ENCODE measurements around the gene C21orf58.

GRCh38 chr21:46268371-46268770 lies 55.3 kb downstream of the C21orf58 start:
- no peak for TF ChIP-seq CTCF (IDR thresholded peaks at IDR 0.05)
- no peak for TF ChIP-seq EP300 (IDR thresholded peaks at IDR 0.05)

Measured in tibial nerve (tissue), 4 donors.